Fibroblast of skin of left quadriceps (primary cell): ENCODE data around the gene FNDC3A.

ENCODE experiments used
- DNase-seq, 2 experiments: peaks; one replicate each; pipeline ENCODE4 v3.0.0-alpha.2; 2013; ENCODE audit warnings: low read depth in 2 of 2

The FNDC3A gene, protein sequence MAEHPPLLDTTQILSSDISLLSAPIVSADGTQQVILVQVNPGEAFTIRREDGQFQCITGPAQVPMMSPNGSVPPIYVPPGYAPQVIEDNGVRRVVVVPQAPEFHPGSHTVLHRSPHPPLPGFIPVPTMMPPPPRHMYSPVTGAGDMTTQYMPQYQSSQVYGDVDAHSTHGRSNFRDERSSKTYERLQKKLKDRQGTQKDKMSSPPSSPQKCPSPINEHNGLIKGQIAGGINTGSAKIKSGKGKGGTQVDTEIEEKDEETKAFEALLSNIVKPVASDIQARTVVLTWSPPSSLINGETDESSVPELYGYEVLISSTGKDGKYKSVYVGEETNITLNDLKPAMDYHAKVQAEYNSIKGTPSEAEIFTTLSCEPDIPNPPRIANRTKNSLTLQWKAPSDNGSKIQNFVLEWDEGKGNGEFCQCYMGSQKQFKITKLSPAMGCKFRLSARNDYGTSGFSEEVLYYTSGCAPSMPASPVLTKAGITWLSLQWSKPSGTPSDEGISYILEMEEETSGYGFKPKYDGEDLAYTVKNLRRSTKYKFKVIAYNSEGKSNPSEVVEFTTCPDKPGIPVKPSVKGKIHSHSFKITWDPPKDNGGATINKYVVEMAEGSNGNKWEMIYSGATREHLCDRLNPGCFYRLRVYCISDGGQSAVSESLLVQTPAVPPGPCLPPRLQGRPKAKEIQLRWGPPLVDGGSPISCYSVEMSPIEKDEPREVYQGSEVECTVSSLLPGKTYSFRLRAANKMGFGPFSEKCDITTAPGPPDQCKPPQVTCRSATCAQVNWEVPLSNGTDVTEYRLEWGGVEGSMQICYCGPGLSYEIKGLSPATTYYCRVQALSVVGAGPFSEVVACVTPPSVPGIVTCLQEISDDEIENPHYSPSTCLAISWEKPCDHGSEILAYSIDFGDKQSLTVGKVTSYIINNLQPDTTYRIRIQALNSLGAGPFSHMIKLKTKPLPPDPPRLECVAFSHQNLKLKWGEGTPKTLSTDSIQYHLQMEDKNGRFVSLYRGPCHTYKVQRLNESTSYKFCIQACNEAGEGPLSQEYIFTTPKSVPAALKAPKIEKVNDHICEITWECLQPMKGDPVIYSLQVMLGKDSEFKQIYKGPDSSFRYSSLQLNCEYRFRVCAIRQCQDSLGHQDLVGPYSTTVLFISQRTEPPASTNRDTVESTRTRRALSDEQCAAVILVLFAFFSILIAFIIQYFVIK

DNA sequence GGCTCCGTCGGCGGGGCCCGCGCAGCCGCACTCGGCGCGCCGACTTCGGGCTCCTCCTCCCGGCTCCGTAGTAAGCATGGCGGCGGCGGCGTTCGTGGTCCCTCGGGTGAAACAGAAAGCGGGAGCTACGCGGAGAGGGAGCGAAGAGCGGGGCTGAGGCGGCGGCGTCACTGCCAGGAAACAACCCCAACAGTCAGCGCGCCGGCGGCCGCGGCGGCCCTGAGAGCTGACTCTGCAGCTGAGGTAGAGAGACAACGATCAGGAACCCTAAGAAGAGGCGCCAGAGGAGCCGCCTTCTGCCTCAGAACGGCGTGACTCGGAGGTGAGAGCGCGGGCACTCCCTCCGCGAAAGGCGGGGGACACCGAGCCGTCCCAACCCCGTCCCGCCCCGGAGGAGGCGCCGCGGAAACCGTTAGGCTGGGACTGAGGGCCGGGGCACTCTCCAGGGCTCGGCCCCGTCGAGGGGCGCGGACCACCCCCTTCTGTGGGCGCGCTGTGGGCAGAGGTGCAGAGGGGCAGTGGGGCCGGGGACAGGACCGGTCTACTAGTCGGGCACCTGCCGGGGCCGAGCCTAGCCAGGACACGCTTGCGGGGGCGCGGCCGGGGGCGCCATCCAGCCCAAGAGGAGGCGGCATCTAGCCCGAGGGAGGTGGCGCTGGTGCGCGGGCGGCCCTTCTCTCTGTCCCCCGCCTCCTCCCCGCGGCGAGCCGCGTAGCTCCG, at the start of gene FNDC3A:
TSS of gene FNDC3A (plus strand) at position 57 of the 720 bp plus-strand sequence. CDS start 30,279 bp downstream, outside the sequence.
- peak; percentile 51 to 59 for DNase-seq

DNA sequence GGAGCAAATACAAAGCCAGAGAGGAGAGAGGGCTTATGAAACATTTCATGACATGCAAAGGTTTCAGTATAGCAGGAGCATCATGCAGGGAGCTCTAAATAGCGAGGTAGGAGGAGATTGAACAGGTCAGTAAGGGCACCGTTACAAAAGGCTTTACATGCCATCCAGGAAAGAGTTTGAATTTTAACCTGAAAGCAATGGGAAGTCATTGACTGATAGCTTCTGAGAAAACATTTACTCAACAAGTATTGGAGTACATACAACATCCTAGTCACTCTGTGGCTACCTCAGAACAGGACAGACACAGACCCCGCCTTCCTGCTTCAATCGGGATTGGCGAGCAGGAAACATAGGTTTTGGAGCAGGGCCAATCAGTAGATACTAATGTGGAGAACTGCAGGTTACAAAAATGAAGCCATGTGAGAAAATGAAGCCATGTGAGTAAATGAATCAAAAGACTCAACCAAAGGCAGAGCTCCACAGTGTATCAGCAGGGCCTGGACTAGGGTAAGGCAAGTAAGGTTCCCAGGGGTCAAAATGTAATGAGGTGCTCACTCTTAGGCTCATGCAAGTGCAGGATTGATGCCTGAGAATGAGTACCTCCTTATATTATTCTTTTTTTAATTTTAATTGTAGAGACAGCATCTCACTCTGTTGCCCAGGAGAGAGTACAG, 46.8 kb upstream of the FNDC3A start:
- DNase-seq: no peak

- no peak for DNase-seq
Observed at GRCh38 chr13:48930918-48931317, 44.8 kb upstream of the FNDC3A start.

GRCh38 chr13:48938308-48938943, 37.3 kb upstream of the FNDC3A start:
- no peak for DNase-seq

DNA sequence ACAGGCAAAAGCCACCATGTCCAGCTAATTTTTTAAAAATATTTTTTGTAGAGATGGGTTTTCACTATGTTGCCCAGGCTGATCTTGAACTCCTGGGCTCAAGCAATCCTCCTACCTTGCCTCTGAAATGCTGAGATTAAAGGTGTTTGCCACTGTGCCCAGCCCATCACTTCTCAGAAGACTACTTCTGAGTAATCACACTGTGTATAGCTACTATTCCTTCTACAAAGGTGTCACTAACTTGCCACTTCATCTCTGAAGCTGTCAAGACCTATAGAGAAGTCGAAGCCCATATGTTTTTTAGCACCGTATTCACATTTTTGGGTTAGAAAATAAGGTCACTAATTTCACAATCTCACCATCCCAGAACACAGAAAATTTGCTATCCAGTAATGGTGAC, 36.0 kb upstream of the FNDC3A start:
- DNase-seq: no peak

GRCh38 chr13:48942131-48942530, 33.6 kb upstream of the FNDC3A start:
- DNase-seq: peak in 1 of 2 experiments; percentile 9

DNA sequence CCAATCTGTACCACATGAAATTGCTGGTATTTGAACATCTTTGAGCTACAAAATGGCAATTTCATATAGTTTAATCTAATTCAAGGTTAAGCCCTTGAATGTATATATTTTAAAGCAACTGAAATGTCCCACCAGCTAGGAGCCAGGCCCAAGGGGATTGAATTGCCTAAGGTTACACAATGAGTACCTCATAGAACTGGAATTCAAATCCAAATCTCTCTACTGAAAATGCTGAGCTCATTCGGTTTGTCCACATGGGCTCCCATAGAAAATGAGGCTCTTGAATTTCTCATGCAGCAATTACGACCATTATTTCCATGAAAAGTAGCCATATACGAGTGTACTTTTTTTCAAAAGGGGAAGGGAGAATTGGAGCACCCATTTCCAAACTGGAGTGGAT, 31.5 kb upstream of the FNDC3A start:
- DNase-seq: no peak

- DNase-seq: no peak
Observed at GRCh38 chr13:48945626-48946025, 30.1 kb upstream of the FNDC3A start.

DNA sequence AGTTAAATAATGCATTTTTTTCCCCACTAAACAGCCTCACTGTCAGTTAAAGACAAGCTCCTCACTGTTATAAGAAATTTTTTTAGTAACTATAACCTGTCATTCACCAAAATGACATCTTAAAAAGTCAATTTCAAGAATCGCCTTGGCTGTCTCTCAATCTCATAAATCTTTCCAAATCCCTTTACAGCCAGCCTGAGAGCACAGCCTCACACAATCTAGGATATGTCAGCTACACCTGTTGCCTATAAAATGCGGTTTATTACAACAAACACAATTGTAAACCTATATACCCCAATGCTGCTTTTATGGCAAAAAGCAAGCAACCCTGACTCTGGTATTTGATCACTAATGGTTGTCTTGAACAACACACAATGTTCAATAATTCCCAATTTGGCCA, 29.5 kb upstream of the FNDC3A start:
- no peak for DNase-seq

GRCh38 chr13:48949566-48950500, 25.9 kb upstream of the FNDC3A start:
- no peak for DNase-seq

- peak in 1 of 2 experiments; percentile 11 for DNase-seq
Observed at GRCh38 chr13:48950501-48950875, 25.2 kb upstream of the FNDC3A start.

GRCh38 chr13:48954081-48954480, 21.6 kb upstream of the FNDC3A start:
- DNase-seq: no peak

GRCh38 chr13:48955536-48955935, 20.2 kb upstream of the FNDC3A start:
- DNase-seq: no peak

DNA sequence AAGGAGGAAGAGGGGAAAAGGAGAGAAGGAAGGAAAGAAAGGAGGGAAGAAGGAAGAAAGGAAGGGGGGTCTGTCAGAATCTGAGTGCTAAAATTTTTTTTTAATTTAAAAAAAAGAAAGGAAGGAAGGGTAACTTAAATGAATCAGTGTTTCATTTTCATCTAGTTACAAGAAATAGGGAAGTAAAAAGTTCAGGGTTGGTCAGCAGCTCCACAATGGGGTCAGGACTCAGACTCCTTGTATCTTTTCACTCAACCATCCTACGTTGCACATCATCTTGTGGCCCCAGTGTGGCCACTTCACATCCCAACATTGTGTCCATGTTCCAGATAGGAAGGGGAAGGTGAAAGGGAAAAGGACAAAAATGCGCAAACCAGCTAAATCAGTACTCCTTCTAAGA, 14.3 kb upstream of the FNDC3A start:
- DNase-seq: no peak

DNA sequence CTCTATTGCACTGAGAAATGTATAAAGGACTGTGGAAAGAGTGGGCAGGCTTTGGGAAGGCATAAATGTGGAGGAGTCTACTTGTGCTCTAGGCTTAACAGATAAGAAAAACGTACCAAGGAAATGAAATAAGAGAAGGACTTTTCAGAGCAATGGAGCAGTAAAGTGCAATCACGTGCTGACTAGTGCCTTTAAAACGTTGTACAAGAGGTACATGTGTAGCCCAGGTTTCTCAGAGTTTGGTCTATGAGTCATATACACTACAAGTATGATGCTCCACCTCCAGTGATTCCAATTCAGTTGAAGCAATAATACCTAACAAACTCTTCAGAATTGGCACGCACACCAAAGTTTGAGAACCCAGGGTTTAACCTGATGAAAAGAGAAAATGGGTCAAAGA, 13.4 kb upstream of the FNDC3A start:
- DNase-seq: no peak

DNA sequence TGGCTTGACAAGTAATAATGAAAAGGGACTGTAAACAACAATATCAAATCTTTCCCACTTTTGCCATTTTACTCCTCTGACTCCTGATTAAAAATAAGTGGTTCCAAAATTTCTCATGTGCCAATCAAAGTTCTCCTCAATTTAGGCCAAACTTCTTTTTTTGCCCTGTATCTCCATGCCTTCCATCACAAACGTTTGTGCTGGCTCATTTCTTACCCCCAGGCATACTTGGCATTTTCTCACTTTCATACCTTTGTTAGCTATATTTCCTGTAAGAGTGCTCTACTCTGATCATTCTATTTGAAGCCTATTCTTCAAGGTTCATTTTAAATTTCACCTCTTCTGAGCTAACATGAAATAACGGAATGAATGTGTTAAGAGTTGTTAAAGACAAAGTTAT, 10.0 kb upstream of the FNDC3A start:
- no peak for DNase-seq

DNA sequence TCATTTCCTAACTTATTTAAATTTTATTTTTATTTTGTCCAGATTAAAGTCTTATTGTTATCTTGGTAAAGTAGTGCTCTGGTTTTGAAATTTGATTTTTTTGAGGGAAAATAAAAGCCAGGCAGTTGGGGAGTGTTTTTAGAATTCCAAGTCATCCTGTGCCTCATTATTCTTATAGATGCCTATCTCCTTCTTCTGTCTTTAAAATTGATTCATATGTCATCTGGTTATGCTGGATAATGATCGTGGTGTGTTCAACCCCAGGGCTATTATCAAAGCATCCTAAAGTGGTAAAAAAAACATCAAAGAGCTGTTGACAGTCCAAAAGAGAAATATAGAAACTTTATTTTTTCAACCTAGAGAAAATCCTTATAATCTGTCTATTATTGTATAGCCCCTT, 6.0 kb upstream of the FNDC3A start:
- no peak for DNase-seq

- DNase-seq: no peak
Observed at GRCh38 chr13:48973845-48974431, 1.8 kb upstream of the FNDC3A start.
